GM23338 (cell line): ENCODE data around the gene CNGB1.

Experiments
- CREB1 ChIP-seq: fragments of 250-450 bp; sonication (Bioruptor Pico); IDR thresholded peaks from 2 replicates; pipeline ENCODE4 v1.5.0; 2020; ENCODE audit warnings: low read depth, mild to moderate bottlenecking, moderate library complexity
- CTCF ChIP-seq, 2 experiments: fragments of 200-600 bp in 1 of 2; sonication (generic) in 1 of 2; conservative IDR thresholded peaks; 2 replicates each; pipeline versions ENCODE4 v1.5.1 to v1.6.1; 2016 to 2017; ENCODE audit warnings: antibody characterized with exemption in 2 of 2, low read depth in 2 of 2, mild to moderate bottlenecking in 2 of 2, moderate library complexity in 1 of 2
- ETS1 ChIP-seq: IDR thresholded peaks from 2 replicates; pipeline ENCODE4 v1.6.1; 2016; ENCODE audit warnings: antibody characterized with exemption
- EZH2 ChIP-seq: fragments of 200-600 bp; sonication (generic); IDR thresholded peaks from one replicate; pipeline ENCODE4 v1.8.0; 2017; ENCODE audit warnings: antibody characterized with exemption, mild to moderate bottlenecking, low read depth; ENCODE audit not compliant: unreplicated experiment
- EZH2phosphoT487 ChIP-seq: fragments of 200-600 bp; sonication (generic); IDR thresholded peaks from one replicate; pipeline ENCODE4 v1.8.1; 2018; ENCODE audit warnings: antibody characterized with exemption; ENCODE audit not compliant: unreplicated experiment
- JUNB ChIP-seq: IDR thresholded peaks from one replicate; pipeline ENCODE4 v1.6.1; 2016; ENCODE audit warnings: antibody characterized with exemption; ENCODE audit not compliant: unreplicated experiment
- NANOG ChIP-seq: IDR thresholded peaks from 2 replicates; pipeline ENCODE4 v1.6.1; 2016; ENCODE audit warnings: antibody characterized with exemption, borderline replicate concordance
- POLR2AphosphoS5 ChIP-seq: IDR thresholded peaks from 2 replicates; pipeline ENCODE4 v1.6.1; 2016; ENCODE audit warnings: antibody characterized with exemption, low read depth
- REST ChIP-seq: IDR thresholded peaks from one replicate; pipeline ENCODE4 v1.6.1; 2018; ENCODE audit warnings: antibody characterized with exemption; ENCODE audit not compliant: unreplicated experiment
- STAT1 ChIP-seq: IDR thresholded peaks from one replicate; pipeline ENCODE4 v1.6.1; 2016; ENCODE audit warnings: antibody characterized with exemption; ENCODE audit not compliant: unreplicated experiment
- ZNF114 ChIP-seq: fragments of 250-450 bp; sonication (Bioruptor Pico); IDR thresholded peaks from 2 replicates; pipeline ENCODE4 v1.5.0; 2020; ENCODE audit warnings: mild to moderate bottlenecking, moderate library complexity
- ZNF331 ChIP-seq: fragments of 250-450 bp; sonication (Bioruptor Pico); IDR thresholded peaks from 2 replicates; pipeline ENCODE4 v1.5.0; 2020; ENCODE audit warnings: low read depth, mild to moderate bottlenecking, moderate library complexity
- ZNF462 ChIP-seq: fragments of 250-450 bp; sonication (Bioruptor Pico); IDR thresholded peaks from 2 replicates; pipeline ENCODE4 v1.5.0; 2020; ENCODE audit warnings: mild to moderate bottlenecking, moderate library complexity

GRCh38 chr16:57898961-57899360 is 72.0 kb downstream of the CNGB1 start:
- no peak for TF ChIP-seq CTCF (conservative IDR thresholded peaks at IDR 0.05; ENCODE audit: low read depth in 2 of 2)
- TF ChIP-seq ETS1: no peak
- no peak for TF ChIP-seq POLR2AphosphoS5
- TF ChIP-seq CREB1: no peak
- TF ChIP-seq EZH2phosphoT487: no peak
- TF ChIP-seq REST: no peak
- no peak for TF ChIP-seq EZH2
- no peak for TF ChIP-seq STAT1
- no peak for TF ChIP-seq NANOG
- no peak for TF ChIP-seq JUNB
- no peak for TF ChIP-seq ZNF331 (CRISPR knock-in tag)
- TF ChIP-seq ZNF114 (CRISPR knock-in tag): no peak
- TF ChIP-seq ZNF462 (CRISPR knock-in tag): no peak
